ENCODE measurements around the gene CGB2. TPM values are rescaled to one million over a fixed set of nuclear protein-coding genes. Genes with fewer than 3 reads are reported as not detected.

CGB2 gene
- polyA plus RNA-seq, 1 donor from 2014 or later: not detected

DNA sequence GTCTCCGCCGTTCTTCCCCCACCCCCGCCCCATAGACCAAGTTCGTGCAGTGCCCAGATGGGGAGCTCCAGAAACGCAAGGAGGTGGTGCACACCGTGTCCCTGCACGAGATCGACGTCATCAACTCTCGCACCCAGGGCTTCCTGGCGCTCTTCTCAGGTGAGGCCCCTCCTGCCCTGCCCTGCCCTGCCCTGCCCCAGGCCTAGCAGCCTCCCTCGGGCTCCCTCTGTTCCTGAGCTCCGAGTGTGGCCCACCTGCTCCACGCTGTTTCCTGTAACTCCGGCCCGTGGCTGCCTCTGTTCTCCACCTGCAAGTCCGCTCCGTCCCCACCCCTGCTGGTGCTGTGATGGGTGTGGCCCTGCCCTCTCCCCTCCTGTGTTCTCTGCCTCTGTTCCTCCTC lies 21.2 kb upstream of the CGB2 start:
- no peak overlapping the region for H2AFZ ChIP-seq (ENCODE audit: low read depth, low read length)
- H3K79me2 ChIP-seq (replicated peaks; ENCODE audit: insufficient read depth, low read length): no peaks in the 10 kb centered on the region
- H4K20me1 ChIP-seq (ENCODE audit: insufficient read depth): no peaks in the 10 kb centered on the region
- no peaks in the 10 kb centered on the region for H3K9me3 ChIP-seq (ENCODE audit: low read length)
- no peak overlapping the region for H3K27ac ChIP-seq (ENCODE audit: low read length)
- no peaks in the 10 kb centered on the region for H3K9me2 ChIP-seq (ENCODE audit: insufficient read depth, low read length)
- no peaks in the 10 kb centered on the region for H3K27me3 ChIP-seq (ENCODE audit: insufficient read depth, low read depth, low read length)
- H3K4me3 ChIP-seq (ENCODE audit: low read length): no peak overlapping the region
- H3K36me3 ChIP-seq (ENCODE audit: insufficient read depth, low read length): no peaks in the 10 kb centered on the region
- no peaks in the 10 kb centered on the region for H3F3A ChIP-seq (ENCODE audit: insufficient read depth, low read length, poor library complexity, severe bottlenecking)
- TF ChIP-seq, protein P1, sequence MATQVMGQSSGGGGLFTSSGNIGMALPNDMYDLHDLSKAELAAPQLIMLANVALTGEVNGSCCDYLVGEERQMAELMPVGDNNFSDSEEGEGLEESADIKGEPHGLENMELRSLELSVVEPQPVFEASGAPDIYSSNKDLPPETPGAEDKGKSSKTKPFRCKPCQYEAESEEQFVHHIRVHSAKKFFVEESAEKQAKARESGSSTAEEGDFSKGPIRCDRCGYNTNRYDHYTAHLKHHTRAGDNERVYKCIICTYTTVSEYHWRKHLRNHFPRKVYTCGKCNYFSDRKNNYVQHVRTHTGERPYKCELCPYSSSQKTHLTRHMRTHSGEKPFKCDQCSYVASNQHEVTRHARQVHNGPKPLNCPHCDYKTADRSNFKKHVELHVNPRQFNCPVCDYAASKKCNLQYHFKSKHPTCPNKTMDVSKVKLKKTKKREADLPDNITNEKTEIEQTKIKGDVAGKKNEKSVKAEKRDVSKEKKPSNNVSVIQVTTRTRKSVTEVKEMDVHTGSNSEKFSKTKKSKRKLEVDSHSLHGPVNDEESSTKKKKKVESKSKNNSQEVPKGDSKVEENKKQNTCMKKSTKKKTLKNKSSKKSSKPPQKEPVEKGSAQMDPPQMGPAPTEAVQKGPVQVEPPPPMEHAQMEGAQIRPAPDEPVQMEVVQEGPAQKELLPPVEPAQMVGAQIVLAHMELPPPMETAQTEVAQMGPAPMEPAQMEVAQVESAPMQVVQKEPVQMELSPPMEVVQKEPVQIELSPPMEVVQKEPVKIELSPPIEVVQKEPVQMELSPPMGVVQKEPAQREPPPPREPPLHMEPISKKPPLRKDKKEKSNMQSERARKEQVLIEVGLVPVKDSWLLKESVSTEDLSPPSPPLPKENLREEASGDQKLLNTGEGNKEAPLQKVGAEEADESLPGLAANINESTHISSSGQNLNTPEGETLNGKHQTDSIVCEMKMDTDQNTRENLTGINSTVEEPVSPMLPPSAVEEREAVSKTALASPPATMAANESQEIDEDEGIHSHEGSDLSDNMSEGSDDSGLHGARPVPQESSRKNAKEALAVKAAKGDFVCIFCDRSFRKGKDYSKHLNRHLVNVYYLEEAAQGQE (IDR thresholded peaks at IDR 0.05; ENCODE audit: borderline replicate concordance): no peak
- TF ChIP-seq RAD21 (conservative IDR thresholded peaks at IDR 0.05): no peak
- TF ChIP-seq TAF1 (IDR thresholded peaks at IDR 0.05; ENCODE audit: low read depth): no peak
- no peak for TF ChIP-seq POLR2AphosphoS5 (IDR thresholded peaks at IDR 0.05)
- TF ChIP-seq, protein P2, sequence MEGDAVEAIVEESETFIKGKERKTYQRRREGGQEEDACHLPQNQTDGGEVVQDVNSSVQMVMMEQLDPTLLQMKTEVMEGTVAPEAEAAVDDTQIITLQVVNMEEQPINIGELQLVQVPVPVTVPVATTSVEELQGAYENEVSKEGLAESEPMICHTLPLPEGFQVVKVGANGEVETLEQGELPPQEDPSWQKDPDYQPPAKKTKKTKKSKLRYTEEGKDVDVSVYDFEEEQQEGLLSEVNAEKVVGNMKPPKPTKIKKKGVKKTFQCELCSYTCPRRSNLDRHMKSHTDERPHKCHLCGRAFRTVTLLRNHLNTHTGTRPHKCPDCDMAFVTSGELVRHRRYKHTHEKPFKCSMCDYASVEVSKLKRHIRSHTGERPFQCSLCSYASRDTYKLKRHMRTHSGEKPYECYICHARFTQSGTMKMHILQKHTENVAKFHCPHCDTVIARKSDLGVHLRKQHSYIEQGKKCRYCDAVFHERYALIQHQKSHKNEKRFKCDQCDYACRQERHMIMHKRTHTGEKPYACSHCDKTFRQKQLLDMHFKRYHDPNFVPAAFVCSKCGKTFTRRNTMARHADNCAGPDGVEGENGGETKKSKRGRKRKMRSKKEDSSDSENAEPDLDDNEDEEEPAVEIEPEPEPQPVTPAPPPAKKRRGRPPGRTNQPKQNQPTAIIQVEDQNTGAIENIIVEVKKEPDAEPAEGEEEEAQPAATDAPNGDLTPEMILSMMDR (IDR thresholded peaks at IDR 0.05; ENCODE audit: poor library complexity, severe bottlenecking): no peak
- no peak for TF ChIP-seq EZH2 (IDR thresholded peaks at IDR 0.05; ENCODE audit: borderline replicate concordance, insufficient read depth, low read length, poor library complexity, severe bottlenecking)
- TF ChIP-seq MXI1 (conservative IDR thresholded peaks at IDR 0.05; ENCODE audit: poor library complexity, severe bottlenecking): no peak
- TF ChIP-seq SMC3 (conservative IDR thresholded peaks at IDR 0.05; ENCODE audit: poor library complexity): no peak
- TF ChIP-seq EP300 (conservative IDR thresholded peaks at IDR 0.05; ENCODE audit: poor library complexity, severe bottlenecking): no peak
- no peak overlapping the region for H3K4me2 ChIP-seq (ENCODE audit: low read length)
- no peak overlapping the region for H3K9ac ChIP-seq (ENCODE audit: low read length)

DNA sequence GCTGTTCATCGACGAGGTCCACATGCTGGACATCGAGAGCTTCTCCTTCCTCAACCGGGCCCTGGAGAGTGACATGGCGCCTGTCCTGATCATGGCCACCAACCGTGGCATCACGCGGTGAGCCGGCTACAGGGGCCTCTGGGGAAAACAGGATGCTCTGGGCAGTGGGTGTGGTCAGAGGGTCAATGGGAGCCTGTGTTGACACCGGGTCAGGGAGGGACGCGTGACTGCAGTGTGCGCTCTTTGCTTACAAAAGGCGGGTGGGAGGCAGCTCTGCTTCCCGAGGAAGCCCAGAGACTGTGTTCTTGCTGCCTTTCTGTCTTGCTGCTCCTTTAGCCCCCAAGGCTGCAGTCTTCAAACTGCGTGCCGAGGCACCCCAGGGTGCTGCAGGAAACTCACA lies 20.5 kb upstream of the CGB2 start:
- Histone ChIP-seq H3K79me2 (replicated peaks; ENCODE audit: insufficient read depth, low read length) (no peaks in the 10 kb centered on the region), H2AFZ (ENCODE audit: low read depth, low read length) (no peak overlapping the region), H4K20me1 (ENCODE audit: insufficient read depth) (no peaks in the 10 kb centered on the region), H3K4me2 (ENCODE audit: low read length) (no peak overlapping the region), H3K9me2 (ENCODE audit: insufficient read depth, low read length) (no peaks in the 10 kb centered on the region), H3K9me3 (ENCODE audit: low read length) (no peaks in the 10 kb centered on the region), H3K36me3 (ENCODE audit: insufficient read depth, low read length) (no peaks in the 10 kb centered on the region), H3K4me3 (ENCODE audit: low read length) (no peak overlapping the region), H3K27me3 (ENCODE audit: insufficient read depth, low read depth, low read length) (no peaks in the 10 kb centered on the region), H3K9ac (ENCODE audit: low read length) (no peak overlapping the region), H3F3A (ENCODE audit: insufficient read depth, low read length, poor library complexity, severe bottlenecking) (no peaks in the 10 kb centered on the region), H3K27ac (ENCODE audit: low read length) (no peak overlapping the region)
- TF ChIP-seq, protein P1 (IDR thresholded peaks at IDR 0.05; ENCODE audit: borderline replicate concordance): no peak
- no peak for TF ChIP-seq TAF1 (IDR thresholded peaks at IDR 0.05; ENCODE audit: low read depth)
- TF ChIP-seq MXI1 (conservative IDR thresholded peaks at IDR 0.05; ENCODE audit: poor library complexity, severe bottlenecking): no peak
- TF ChIP-seq EZH2 (IDR thresholded peaks at IDR 0.05; ENCODE audit: borderline replicate concordance, insufficient read depth, low read length, poor library complexity, severe bottlenecking): no peak
- TF ChIP-seq POLR2AphosphoS5 (IDR thresholded peaks at IDR 0.05): no peak
- TF ChIP-seq RAD21 (conservative IDR thresholded peaks at IDR 0.05): no peak
- no peak for TF ChIP-seq SMC3 (conservative IDR thresholded peaks at IDR 0.05; ENCODE audit: poor library complexity)
- TF ChIP-seq, protein P2 (IDR thresholded peaks at IDR 0.05; ENCODE audit: poor library complexity, severe bottlenecking): no peak
- TF ChIP-seq EP300 (conservative IDR thresholded peaks at IDR 0.05; ENCODE audit: poor library complexity, severe bottlenecking): no peak
